ENCODE data around the gene MACROD2.

DNA sequence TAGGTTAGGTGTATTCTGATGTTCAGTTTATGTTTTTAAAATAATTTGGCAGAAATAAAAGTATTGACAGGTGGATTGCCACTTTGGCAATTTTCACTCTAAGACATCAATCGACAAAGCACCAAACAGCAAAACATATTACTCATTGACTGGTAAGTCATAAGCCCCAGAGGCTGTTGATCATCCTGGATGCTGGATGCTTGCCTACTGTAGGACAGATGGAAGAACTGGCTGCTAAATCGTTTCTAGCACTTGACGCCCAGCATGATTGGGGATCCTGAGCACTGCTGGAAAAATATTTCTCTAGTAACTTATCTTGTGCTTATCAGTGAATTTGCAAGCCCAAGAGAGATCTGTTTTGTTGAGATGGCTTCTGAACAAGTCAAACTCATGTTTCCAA lies 1343.9 kb downstream of the MACROD2 start:
- no peak for TF ChIP-seq CTCF (IDR thresholded peaks at IDR 0.05)
- no peak for TF ChIP-seq EP300 (IDR thresholded peaks at IDR 0.05)

Measured in suprapubic skin (tissue), 3 donors.